ENCODE results near the gene PLSCR5. TPM values are rescaled to one million over a fixed set of nuclear protein-coding genes. Genes with fewer than 3 reads are reported as not detected.

The PLSCR5 gene
- total and polyA plus RNA-seq, 10 of the 15 experiments (the other 5 are each of a cell fraction or from before 2014, with no cell fraction given), result 0.06 TPM; not detected in 9

DNA sequence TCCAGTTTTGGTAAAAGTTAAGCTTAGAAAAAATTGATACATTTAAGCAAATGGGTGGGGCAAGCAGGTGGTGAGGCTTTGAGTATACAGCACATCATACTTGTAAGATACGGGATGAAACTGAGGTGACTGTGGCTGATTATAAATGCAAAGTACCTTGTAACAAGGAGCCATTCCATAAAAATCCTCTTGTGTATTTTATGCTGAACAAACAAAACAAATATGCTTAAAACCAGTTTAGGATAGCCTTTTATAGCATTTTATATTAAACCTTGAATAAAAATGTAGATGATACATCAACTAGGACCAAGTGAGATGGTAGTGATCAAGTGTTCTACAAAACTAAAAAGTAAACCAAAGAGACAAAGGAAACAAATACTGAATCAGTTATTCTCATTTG, 64.2 kb downstream of the PLSCR5 start:
- SMC1A ChIA-PET (ENCODE audit: uncharacterized antibody, unreplicated experiment), result interaction anchor here (0.9 to 2.9 kb wide), 5 partner anchors 8 to 36 kb away, joined by 3 to 10 read pairs (median 3); no protein-coding TSS in a partner anchor
- RAD21 ChIA-PET (ENCODE audit: unreplicated experiment), result interaction anchor here (1.0 to 1.6 kb wide), 3 partner anchors 11 to 36 kb away, joined by 3 to 4 read pairs (median 4); no protein-coding TSS in a partner anchor
- BruUV-seq (replicated peaks), result no TSS peak
- Histone ChIP-seq H3K79me2 (ENCODE audit: control insufficient read depth, insufficient read depth, low read length) (peaks cover 59% of the 10 kb centered on the region), H3K36me3 (ENCODE audit: control insufficient read depth in 2 of 2, insufficient read depth in 2 of 2, low read length in 1 of 2) (peaks cover 0 to 3% of the 10 kb centered on the region in 2 experiments; a peak in 1 of 4 replicates), H3K27me3 (replicated peaks in 1 of 2; ENCODE audit: control insufficient read depth in 2 of 2, insufficient read depth in 2 of 2, low read length in 1 of 2) (no peaks in the 10 kb centered on the region), H2AFZ (ENCODE audit: control insufficient read depth, low read depth, low read length) (no peak overlapping the region), H3K27ac (ENCODE audit: control insufficient read depth, insufficient read depth) (no peak overlapping the region), H3K9me3 (replicated peaks; ENCODE audit: control insufficient read depth, insufficient read depth, low read length) (no peaks in the 10 kb centered on the region), H3K9ac (ENCODE audit: control insufficient read depth, insufficient read depth, low read length) (peak overlapping the region; percentile 15; the same call in 1 of the 2 replicates), H4K20me1 (ENCODE audit: control insufficient read depth, insufficient read depth) (no peaks in the 10 kb centered on the region), H3K4me3 (peak overlapping the region; percentile 62), H3K4me2 (ENCODE audit: control insufficient read depth, insufficient read depth) (peak overlapping the region; percentile 88), H3K4me1 (ENCODE audit: control insufficient read depth, insufficient read depth, low read length) (no peaks in the 10 kb centered on the region; the same call in 1 of the 2 replicates)
- DNase-seq (ENCODE audit: low read depth, low spot score) (no peak), ATAC-seq (no peak), FAIRE-seq (no peak)
- intact Hi-C loops (cut with micrococcal nuclease; ENCODE audit: unreplicated experiment), result loop anchor here (5.0 kb wide), 1 partner anchor 74 kb away; the partner anchor contains the start of gene PLSCR2
- TF ChIP-seq SMAD1 (IDR thresholded peaks at IDR 0.05; ENCODE audit: low read depth, partially characterized antibody) (no peak), NR2C1 (IDR thresholded peaks at IDR 0.05) (no peak), HDGF (IDR thresholded peaks at IDR 0.05) (no peak), MEF2B (IDR thresholded peaks at IDR 0.05; ENCODE audit: partially characterized antibody, poor library complexity, severe bottlenecking) (no peak), STAT3 (IDR thresholded peaks at IDR 0.05; ENCODE audit: low read depth, low read length) (no peak), POLR2A (IDR thresholded peaks at IDR 0.05; ENCODE audit: low read depth, low read length) (no peak), SPI1 (IDR thresholded peaks at IDR 0.05; ENCODE audit: borderline replicate concordance, insufficient read depth, low read depth, low read length) (no peak), MTA2 (IDR thresholded peaks at IDR 0.05; ENCODE audit: low read depth) (no peak), CREM (IDR thresholded peaks at IDR 0.05; ENCODE audit: low read depth) (no peak), SIN3A (IDR thresholded peaks at IDR 0.05; ENCODE audit: low read depth, low read length) (no peak), ZNF384 (IDR thresholded peaks at IDR 0.05; ENCODE audit: borderline replicate concordance, low read depth, low read length) (no peak), SMC3 (IDR thresholded peaks at IDR 0.05; ENCODE audit: borderline replicate concordance, low read length) (no peak), KDM1A (IDR thresholded peaks at IDR 0.05; ENCODE audit: borderline replicate concordance) (no peak), BHLHE40 (IDR thresholded peaks at IDR 0.05; ENCODE audit: borderline replicate concordance in 1 of 2, low read depth in 2 of 2, low read length in 1 of 2) (no peak), ESRRA (IDR thresholded peaks at IDR 0.05; ENCODE audit: low read length) (no peak)
- TF ChIP-seq, protein P1, sequence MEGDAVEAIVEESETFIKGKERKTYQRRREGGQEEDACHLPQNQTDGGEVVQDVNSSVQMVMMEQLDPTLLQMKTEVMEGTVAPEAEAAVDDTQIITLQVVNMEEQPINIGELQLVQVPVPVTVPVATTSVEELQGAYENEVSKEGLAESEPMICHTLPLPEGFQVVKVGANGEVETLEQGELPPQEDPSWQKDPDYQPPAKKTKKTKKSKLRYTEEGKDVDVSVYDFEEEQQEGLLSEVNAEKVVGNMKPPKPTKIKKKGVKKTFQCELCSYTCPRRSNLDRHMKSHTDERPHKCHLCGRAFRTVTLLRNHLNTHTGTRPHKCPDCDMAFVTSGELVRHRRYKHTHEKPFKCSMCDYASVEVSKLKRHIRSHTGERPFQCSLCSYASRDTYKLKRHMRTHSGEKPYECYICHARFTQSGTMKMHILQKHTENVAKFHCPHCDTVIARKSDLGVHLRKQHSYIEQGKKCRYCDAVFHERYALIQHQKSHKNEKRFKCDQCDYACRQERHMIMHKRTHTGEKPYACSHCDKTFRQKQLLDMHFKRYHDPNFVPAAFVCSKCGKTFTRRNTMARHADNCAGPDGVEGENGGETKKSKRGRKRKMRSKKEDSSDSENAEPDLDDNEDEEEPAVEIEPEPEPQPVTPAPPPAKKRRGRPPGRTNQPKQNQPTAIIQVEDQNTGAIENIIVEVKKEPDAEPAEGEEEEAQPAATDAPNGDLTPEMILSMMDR (IDR thresholded peaks at IDR 0.05 in 2 of 3, conservative IDR thresholded peaks at IDR 0.05 in 1 of 3; ENCODE audit: control insufficient read depth in 2 of 3, extremely low read depth in 1 of 3, insufficient read depth in 1 of 3, low read depth in 3 of 3, low read length in 3 of 3), result no peak
- TF ChIP-seq, protein P2, sequence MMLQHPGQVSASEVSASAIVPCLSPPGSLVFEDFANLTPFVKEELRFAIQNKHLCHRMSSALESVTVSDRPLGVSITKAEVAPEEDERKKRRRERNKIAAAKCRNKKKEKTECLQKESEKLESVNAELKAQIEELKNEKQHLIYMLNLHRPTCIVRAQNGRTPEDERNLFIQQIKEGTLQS (IDR thresholded peaks at IDR 0.05; ENCODE audit: borderline replicate concordance, extremely low read depth, low read depth, low read length), result no peak
- TF ChIP-seq, protein P3, sequence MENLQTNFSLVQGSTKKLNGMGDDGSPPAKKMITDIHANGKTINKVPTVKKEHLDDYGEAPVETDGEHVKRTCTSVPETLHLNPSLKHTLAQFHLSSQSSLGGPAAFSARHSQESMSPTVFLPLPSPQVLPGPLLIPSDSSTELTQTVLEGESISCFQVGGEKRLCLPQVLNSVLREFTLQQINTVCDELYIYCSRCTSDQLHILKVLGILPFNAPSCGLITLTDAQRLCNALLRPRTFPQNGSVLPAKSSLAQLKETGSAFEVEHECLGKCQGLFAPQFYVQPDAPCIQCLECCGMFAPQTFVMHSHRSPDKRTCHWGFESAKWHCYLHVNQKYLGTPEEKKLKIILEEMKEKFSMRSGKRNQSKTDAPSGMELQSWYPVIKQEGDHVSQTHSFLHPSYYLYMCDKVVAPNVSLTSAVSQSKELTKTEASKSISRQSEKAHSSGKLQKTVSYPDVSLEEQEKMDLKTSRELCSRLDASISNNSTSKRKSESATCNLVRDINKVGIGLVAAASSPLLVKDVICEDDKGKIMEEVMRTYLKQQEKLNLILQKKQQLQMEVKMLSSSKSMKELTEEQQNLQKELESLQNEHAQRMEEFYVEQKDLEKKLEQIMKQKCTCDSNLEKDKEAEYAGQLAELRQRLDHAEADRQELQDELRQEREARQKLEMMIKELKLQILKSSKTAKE (IDR thresholded peaks at IDR 0.05; ENCODE audit: low read depth, poor library complexity, severe bottlenecking), result no peak
- in situ Hi-C loops (cut with MboI), result no loop called here
- CTCF ChIA-PET, result interaction anchor here (1.0 kb wide), 1 partner anchor 9 kb away, joined by 4 read pairs; no protein-coding TSS in a partner anchor
- POLR2A ChIA-PET, result no interaction called here
- WGBS (ENCODE audit: insufficient coverage, insufficient replicate concordance, low lambda C conversion rate, missing lambda C conversion rate), result 100% methylated on average over 1 of the region's 1 CpG
